Stimulated activated CD8-positive, alpha-beta memory T cell treated with anti-CD3 and anti-CD28 coated beads, Interleukin-15, amount 100 ng/mL, for 1 hour (primary cell): Measurements from ENCODE around the gene KIR3DL3.
"Not testable (repeated sequence)": the region's sequence is repeated elsewhere in the genome, so short reads cannot be mapped to it uniquely, and the experiment has no call there.

Source experiments
- DNase-seq: peaks from one replicate; pipeline ENCODE4 v3.0.0-alpha.2; 2020; ENCODE audit warnings: low read depth

Gene KIR3DL3

DNA sequence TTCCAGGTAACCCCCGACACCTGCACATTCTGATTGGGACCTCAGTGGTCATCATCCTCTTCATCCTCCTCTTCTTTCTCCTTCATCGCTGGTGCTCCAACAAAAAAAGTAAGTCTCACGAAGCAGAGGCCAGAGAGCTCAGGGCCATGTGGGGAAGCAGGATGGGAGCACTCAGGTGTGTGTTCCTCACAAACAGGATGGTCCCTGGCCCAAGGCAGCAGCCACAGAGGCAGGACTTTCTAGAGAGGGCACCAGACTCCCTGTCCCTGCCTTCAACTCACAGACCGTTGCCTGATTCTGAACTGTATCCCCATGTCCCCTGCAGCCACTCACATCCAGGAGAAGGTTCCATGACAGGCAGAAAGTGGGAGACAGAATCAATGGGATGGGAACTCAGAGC is 58.7 kb downstream of the KIR3DL3 start:
- not testable (repeated sequence) for DNase-seq
